Right lobe of liver (tissue), 6 donors: ENCODE results near the gene TM2D1. TPM values are rescaled to one million over a fixed set of nuclear protein-coding genes. Genes with fewer than 3 reads are reported as not detected.

ENCODE experiments used
- ATAC-seq, 4 donors: fragments of 200-7000 bp; cut with Tn5 transposase; one replicate each; pipeline ENCODE4 v1.9.1; 2020; ENCODE audit warnings: mild to moderate bottlenecking in 4 of 4, moderate library complexity in 4 of 4
- DNase-seq, 3 donors: peaks; one replicate each; pipeline ENCODE4 v3.0.0-alpha.2; 2020
- H3K27ac ChIP-seq, 3 donors: fragments of 200-600 bp; one replicate each; pipeline ENCODE4 v1.8.0; 2022
- H3K27me3 ChIP-seq, 2 donors: fragments of 200-600 bp; one replicate each; pipeline ENCODE4 v1.8.0; 2022
- H3K36me3 ChIP-seq, 4 donors: fragments of 200-600 bp; sonication (generic) in 1 of 4; one replicate each; pipeline versions ENCODE4 v1.5.1 to v1.8.0; 2017 to 2022; ENCODE audit warnings: control low read depth in 1 of 4
- H3K4me1 ChIP-seq, 4 donors: fragments of 200-600 bp; sonication (generic) in 1 of 4; one replicate each; pipeline versions ENCODE4 v1.5.1 to v1.8.0; 2017 to 2022; ENCODE audit warnings: control low read depth in 1 of 4
- H3K4me3 ChIP-seq, 3 donors: fragments of 200-600 bp; one replicate each; pipeline ENCODE4 v1.8.0; 2022
- H3K9me3 ChIP-seq, 4 donors: fragments of 200-600 bp; sonication (generic) in 1 of 4; one replicate each; pipeline versions ENCODE4 v1.5.1 to v1.8.0; 2017 to 2022; ENCODE audit warnings: control low read depth in 1 of 4
- CTCF ChIP-seq, 4 donors: fragments of 200-600 bp in 3 of 4; fragments of 450-650 bp in 1 of 4; IDR thresholded peaks; one replicate each; pipeline versions ENCODE4 v1.5.1 to v1.8.0; 2016 to 2022; ENCODE audit warnings: antibody characterized with exemption in 4 of 4, mild to moderate bottlenecking in 2 of 4
- POLR2A ChIP-seq: fragments of 450-650 bp; IDR thresholded peaks from one replicate; pipeline ENCODE4 v1.6.1; 2017; ENCODE audit warnings: antibody characterized with exemption, mild to moderate bottlenecking
- WGBS: methylation state at CpG from one replicate; pipeline ENCODE4 v1.1.6; 2018; ENCODE audit warnings: low coverage, low lambda C conversion rate; ENCODE audit not compliant: insufficient coverage; ENCODE audit errors: missing lambda C conversion rate; 5-methylcytosine and 5-hydroxymethylcytosine counted together
- intact Hi-C, 2 donors: fragments of 100-400 bp; cut with DNase I; formaldehyde crosslinking; loops; one replicate each; pipeline versions ENCODE4 v1.11.2 to v1.14.1; 2022
- total RNA-seq, 6 experiments: library from RNA; depleted of rRNA in 2 of 6; stranded (reverse); fragments of >200 nt in 2 of 6; fragmentation: NEBNext Ultra II Directional in 3 of 6; extraction: Animal tissue kit (Norgen Biotek cat#: 25700) in 3 of 6; gene quantifications; one replicate each; pipeline versions ENCODE4 v1.1.0 to v1.2.4, GENCODE V29; 2016 to 2023
- donor health status: DM: no; HTN: yes; CAD: no.
- donor health status: DM: no; HTN: no; CAD: no.
- donor health status: DM: no; HTN: no; CAD: no.
- donor health status: DM: no; HTN: yes; CAD: no.
- donor health status: DM: no; HTN: yes; CAD: no.

TM2D1 gene
- total RNA-seq, 6 experiments from 2014 or later, result 15.0 to 24.5 (median 20.3) TPM

GRCh38 chr1:61645476-61645875 lies 79.5 kb downstream of the TM2D1 start:
- 78% methylated on average over 4 of the region's 4 CpGs for WGBS
- TF ChIP-seq CTCF (IDR thresholded peaks at IDR 0.05) (no peak), POLR2A (no peak)
- H3K27ac ChIP-seq, result no peak overlapping the region
- H3K36me3 ChIP-seq, result no peaks in the 10 kb centered on the region
- DNase-seq, result no peak
- H3K9me3 ChIP-seq, result no peaks in the 10 kb centered on the region
- H3K4me3 ChIP-seq, result no peak overlapping the region
- H3K4me1 ChIP-seq, result peaks cover 0 to 3% (median 0%) of the 10 kb centered on the region in 4 donors
- no peaks in the 10 kb centered on the region for H3K27me3 ChIP-seq
- intact Hi-C loops, result no loop called here
- ATAC-seq, result no peak

- Histone ChIP-seq H3K9me3 (no peaks in the 10 kb centered on the region), H3K36me3 (no peaks in the 10 kb centered on the region), H3K27ac (no peak overlapping the region), H3K4me1 (peaks cover 0 to 3% (median 0%) of the 10 kb centered on the region in 4 donors), H3K4me3 (no peak overlapping the region), H3K27me3 (no peaks in the 10 kb centered on the region)
- intact Hi-C loops, result no loop called here
- TF ChIP-seq CTCF (IDR thresholded peaks at IDR 0.05), result no peak
- no peak for TF ChIP-seq POLR2A
- ATAC-seq (no peak), DNase-seq (no peak)
- 72% methylated on average over 4 of the region's 4 CpGs for WGBS
Measured at GRCh38 chr1:61644303-61644702, 80.6 kb downstream of the TM2D1 start.

GRCh38 chr1:61642475-61643232 lies 82.3 kb downstream of the TM2D1 start:
- no peak overlapping the region for H3K4me3 ChIP-seq
- ATAC-seq, result peak in 2 of 4 donors; percentile 33 to 36
- H3K36me3 ChIP-seq, result no peaks in the 10 kb centered on the region
- 60% methylated on average over 5 of the region's 5 CpGs for WGBS
- TF ChIP-seq POLR2A (no peak), CTCF (IDR thresholded peaks at IDR 0.05) (no peak)
- no peak for DNase-seq
- H3K27ac ChIP-seq, result no peak overlapping the region
- no peaks in the 10 kb centered on the region for H3K27me3 ChIP-seq
- H3K9me3 ChIP-seq, result no peaks in the 10 kb centered on the region
- intact Hi-C loops, result no loop called here
- peaks cover 0 to 3% (median 0%) of the 10 kb centered on the region in 4 donors for H3K4me1 ChIP-seq

GRCh38 chr1:61641578-61642336 lies 83.2 kb downstream of the TM2D1 start:
- H3K4me1 ChIP-seq, result peaks cover 0 to 3% (median 0%) of the 10 kb centered on the region in 4 donors
- no peaks in the 10 kb centered on the region for H3K9me3 ChIP-seq
- H3K27me3 ChIP-seq, result no peaks in the 10 kb centered on the region
- intact Hi-C loops, result no loop called here
- peak overlapping the region; percentile 24 to 31 (median 29) for H3K27ac ChIP-seq
- 13% methylated on average over 22 of the region's 23 CpGs for WGBS
- TF ChIP-seq CTCF (IDR thresholded peaks at IDR 0.05) (peak; percentile 51 to 79 (median 74)), POLR2A (no peak)
- H3K4me3 ChIP-seq, result no peak overlapping the region
- ATAC-seq (peak; percentile 93 to 97 (median 95)), DNase-seq (peak; percentile 73 to 77 (median 77))
- H3K36me3 ChIP-seq, result no peaks in the 10 kb centered on the region
